ENCODE results near the gene CIRBP. TPM values are rescaled to one million over a fixed set of nuclear protein-coding genes. Genes with fewer than 3 reads are reported as not detected.
A peak's percentile ranks its signal among the peaks of the same experiment; 100 is the strongest.

Gene CIRBP
- total RNA-seq, 1 experiment from 2014 or later = 136 TPM

- TF ChIP-seq CTCF (conservative IDR thresholded peaks at IDR 0.05; ENCODE audit: low read depth, low read length) = no peak
- TF ChIP-seq EZH2phosphoT487 (IDR thresholded peaks at IDR 0.05; ENCODE audit: borderline replicate concordance, low read length) = no peak
- no peak for TF ChIP-seq EZH2 (IDR thresholded peaks at IDR 0.05; ENCODE audit: low read length, unreplicated experiment)
- peaks cover 53% of the 10 kb centered on the region for H3K4me1 ChIP-seq (ENCODE audit: insufficient read depth, low read length)
- peak overlapping the region; percentile 86 for H3K4me3 ChIP-seq (ENCODE audit: low read length)
- no TSS peak for BruUV-seq (replicated peaks)
- DNase-seq (peak; percentile 48), ATAC-seq (peak; percentile 8)
- intact Hi-C loops (cut with micrococcal nuclease) = no loop called here
- peaks cover 12% of the 10 kb centered on the region for H3K79me2 ChIP-seq (ENCODE audit: low read length)
- ChIA-PET POLR2A (ENCODE audit: unreplicated experiment) (no interaction called here), CTCF (interaction anchor here (0.9 kb wide), 1 partner anchor 17 kb away, joined by 4 read pairs; no protein-coding TSS in a partner anchor)
- H2AFZ ChIP-seq (ENCODE audit: low read length) = peak overlapping the region; percentile 60; the same call in 1 of the 2 replicates
- peak overlapping the region; percentile 99 for H3K4me2 ChIP-seq (ENCODE audit: low read length)
- H3F3A ChIP-seq (ENCODE audit: low read length, unreplicated experiment) = peaks cover 14% of the 10 kb centered on the region
- H3K9me2 ChIP-seq (replicated peaks; ENCODE audit: low read length) = no peaks in the 10 kb centered on the region
- no peaks in the 10 kb centered on the region for H3K9me3 ChIP-seq (ENCODE audit: low read length)
- peaks cover 2% of the 10 kb centered on the region; the same call in 1 of the 2 replicates for H3K36me3 ChIP-seq (ENCODE audit: low read depth, low read length)
- H3K9ac ChIP-seq (ENCODE audit: low read length) = peak overlapping the region; percentile 94
- peak overlapping the region; percentile 92 for H3K27ac ChIP-seq (ENCODE audit: low read length)
- H3K27me3 ChIP-seq (ENCODE audit: low read length) = no peaks in the 10 kb centered on the region
- H4K20me1 ChIP-seq (ENCODE audit: low read length) = no peaks in the 10 kb centered on the region
Measured at GRCh38 chr19:1261798-1262622, 7.1 kb upstream of the CIRBP start.

DNA sequence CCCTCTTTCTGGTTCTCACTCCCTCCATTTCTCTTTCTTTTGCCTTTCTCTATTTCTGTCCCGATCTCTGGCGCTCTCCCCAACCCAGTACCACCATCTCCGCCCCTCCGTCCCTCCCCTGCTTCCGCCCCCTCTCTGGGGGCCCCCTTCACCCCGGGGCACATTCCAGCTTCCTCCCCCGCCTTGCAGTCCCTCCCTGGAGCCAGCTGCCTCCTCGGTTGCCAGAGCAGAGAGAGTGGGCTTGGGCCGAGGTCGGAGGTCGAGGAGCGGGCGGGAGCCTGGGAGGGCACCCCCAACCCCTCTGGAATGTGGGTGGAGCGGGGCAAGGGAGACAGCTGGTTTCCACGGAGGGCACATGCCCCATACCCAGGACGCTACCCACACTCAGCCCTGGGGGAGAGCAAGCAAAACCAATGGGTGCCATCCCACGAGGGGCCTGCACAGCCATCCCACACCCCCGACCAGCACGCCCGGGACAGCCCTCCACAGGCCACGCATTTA is 6.5 kb upstream of the CIRBP start:
- H3K27ac ChIP-seq (ENCODE audit: low read length) = peak overlapping the region; percentile 92
- H4K20me1 ChIP-seq (ENCODE audit: low read length) = no peaks in the 10 kb centered on the region
- no TSS peak for BruUV-seq (replicated peaks)
- intact Hi-C loops (cut with micrococcal nuclease) = no loop called here
- H3K4me3 ChIP-seq (ENCODE audit: low read length) = peak overlapping the region; percentile 86
- peaks cover 12% of the 10 kb centered on the region for H3K79me2 ChIP-seq (ENCODE audit: low read length)
- peak overlapping the region; percentile 99 for H3K4me2 ChIP-seq (ENCODE audit: low read length)
- peaks cover 59% of the 10 kb centered on the region for H3K4me1 ChIP-seq (ENCODE audit: insufficient read depth, low read length)
- H3K9me2 ChIP-seq (replicated peaks; ENCODE audit: low read length) = no peaks in the 10 kb centered on the region
- POLR2A ChIA-PET (ENCODE audit: unreplicated experiment) = no interaction called here
- H2AFZ ChIP-seq (ENCODE audit: low read length) = no peak overlapping the region
- H3K9me3 ChIP-seq (ENCODE audit: low read length) = no peaks in the 10 kb centered on the region
- no peak for DNase-seq
- TF ChIP-seq EZH2 (IDR thresholded peaks at IDR 0.05; ENCODE audit: low read length, unreplicated experiment) (no peak), CTCF (conservative IDR thresholded peaks at IDR 0.05; ENCODE audit: low read depth, low read length) (no peak), EZH2phosphoT487 (IDR thresholded peaks at IDR 0.05; ENCODE audit: borderline replicate concordance, low read length) (no peak)
- H3K36me3 ChIP-seq (ENCODE audit: low read depth, low read length) = no peaks in the 10 kb centered on the region; the same call in 1 of the 2 replicates
- CTCF ChIA-PET = interaction anchor here (0.9 kb wide), 1 partner anchor 18 kb away, joined by 4 read pairs; no protein-coding TSS in a partner anchor
- H3F3A ChIP-seq (ENCODE audit: low read length, unreplicated experiment) = peaks cover 14% of the 10 kb centered on the region
- peak overlapping the region; percentile 94 for H3K9ac ChIP-seq (ENCODE audit: low read length)
- no peaks in the 10 kb centered on the region for H3K27me3 ChIP-seq (ENCODE audit: low read length)
- ATAC-seq = no peak

DNA sequence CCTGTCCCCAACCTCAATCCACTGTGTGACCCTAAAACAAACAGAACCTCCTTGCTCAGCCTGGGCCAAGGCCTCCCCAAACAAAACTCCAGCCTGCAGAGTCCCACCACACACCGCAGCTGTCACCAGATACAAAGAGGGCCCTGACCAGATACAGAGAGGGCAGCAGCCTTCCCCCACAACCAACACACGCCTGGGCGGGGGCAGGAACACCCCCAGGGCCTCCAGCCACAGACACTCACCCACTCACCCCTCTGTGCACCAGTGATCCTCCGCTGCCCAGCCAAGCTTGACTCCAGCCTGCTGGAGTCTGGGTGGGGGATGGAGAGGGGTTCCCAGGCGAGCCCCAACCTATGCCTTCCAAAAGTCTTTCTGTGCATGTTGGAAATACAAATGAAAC is 5.9 kb upstream of the CIRBP start:
- Histone ChIP-seq H3K4me1 (ENCODE audit: insufficient read depth, low read length) (peaks cover 63% of the 10 kb centered on the region), H3K9me3 (ENCODE audit: low read length) (no peaks in the 10 kb centered on the region), H3K9ac (ENCODE audit: low read length) (no peak overlapping the region), H4K20me1 (ENCODE audit: low read length) (no peaks in the 10 kb centered on the region), H3K36me3 (ENCODE audit: low read depth, low read length) (no peaks in the 10 kb centered on the region; the same call in 1 of the 2 replicates), H3K9me2 (replicated peaks; ENCODE audit: low read length) (no peaks in the 10 kb centered on the region), H3K4me3 (ENCODE audit: low read length) (no peak overlapping the region), H2AFZ (ENCODE audit: low read length) (no peak overlapping the region), H3K4me2 (ENCODE audit: low read length) (no peak overlapping the region), H3K27ac (ENCODE audit: low read length) (no peak overlapping the region), H3K79me2 (ENCODE audit: low read length) (peaks cover 12% of the 10 kb centered on the region), H3K27me3 (ENCODE audit: low read length) (no peaks in the 10 kb centered on the region), H3F3A (ENCODE audit: low read length, unreplicated experiment) (peaks cover 12% of the 10 kb centered on the region)
- intact Hi-C loops (cut with micrococcal nuclease) = no loop called here
- TF ChIP-seq CTCF (conservative IDR thresholded peaks at IDR 0.05; ENCODE audit: low read depth, low read length) (no peak), EZH2 (IDR thresholded peaks at IDR 0.05; ENCODE audit: low read length, unreplicated experiment) (no peak), EZH2phosphoT487 (IDR thresholded peaks at IDR 0.05; ENCODE audit: borderline replicate concordance, low read length) (no peak)
- no peak for DNase-seq
- ATAC-seq = no peak
- CTCF ChIA-PET = no interaction called here
- POLR2A ChIA-PET (ENCODE audit: unreplicated experiment) = no interaction called here
- BruUV-seq (replicated peaks) = no TSS peak
